Bronchial epithelial cell (primary cell): ENCODE measurements around the gene SLC66A2. TPM values are rescaled to one million over a fixed set of nuclear protein-coding genes. Genes with fewer than 3 reads are reported as not detected.

Source experiments
- DNase-seq: peaks from one replicate; pipeline ENCODE4 v3.0.0-alpha.2; 2010; ENCODE audit warnings: low read depth
- FAIRE-seq: peaks from 2 replicates; lab custom pipeline; 2011; peaks lifted over from hg19 to GRCh38; lab: Jason Lieb, UNC
- H3K27me3 ChIP-seq: 2 replicates; pipeline ENCODE4 v1.5.1; 2011; ENCODE audit warnings: low read length; ENCODE audit not compliant: control insufficient read depth, insufficient read depth
- H3K36me3 ChIP-seq: 2 replicates; pipeline ENCODE4 v1.5.1; 2011; ENCODE audit warnings: low read length; ENCODE audit not compliant: control insufficient read depth, insufficient read depth
- H3K4me3 ChIP-seq: 2 replicates; pipeline ENCODE4 v1.5.1; 2011; ENCODE audit warnings: mild to moderate bottlenecking, low read depth, low read length, control low read depth
- total RNA-seq: library from RNA; depleted of rRNA; stranded (reverse); fragments of >200 nt; gene quantifications from 2 replicates; pipeline ENCODE4 v1.2.1, GENCODE V29; 2014
- TF ChIP-seq, protein P1 (sequence below): IDR thresholded peaks from 2 replicates; pipeline ENCODE4 v1.5.1; 2011; ENCODE audit warnings: mild to moderate bottlenecking, moderate library complexity, low read length, control low read depth, inconsistent platforms; ENCODE audit not compliant: insufficient read depth, severe bottlenecking

SLC66A2 gene
- total RNA-seq, 1 donor from 2014 or later: 60.6 TPM

DNA sequence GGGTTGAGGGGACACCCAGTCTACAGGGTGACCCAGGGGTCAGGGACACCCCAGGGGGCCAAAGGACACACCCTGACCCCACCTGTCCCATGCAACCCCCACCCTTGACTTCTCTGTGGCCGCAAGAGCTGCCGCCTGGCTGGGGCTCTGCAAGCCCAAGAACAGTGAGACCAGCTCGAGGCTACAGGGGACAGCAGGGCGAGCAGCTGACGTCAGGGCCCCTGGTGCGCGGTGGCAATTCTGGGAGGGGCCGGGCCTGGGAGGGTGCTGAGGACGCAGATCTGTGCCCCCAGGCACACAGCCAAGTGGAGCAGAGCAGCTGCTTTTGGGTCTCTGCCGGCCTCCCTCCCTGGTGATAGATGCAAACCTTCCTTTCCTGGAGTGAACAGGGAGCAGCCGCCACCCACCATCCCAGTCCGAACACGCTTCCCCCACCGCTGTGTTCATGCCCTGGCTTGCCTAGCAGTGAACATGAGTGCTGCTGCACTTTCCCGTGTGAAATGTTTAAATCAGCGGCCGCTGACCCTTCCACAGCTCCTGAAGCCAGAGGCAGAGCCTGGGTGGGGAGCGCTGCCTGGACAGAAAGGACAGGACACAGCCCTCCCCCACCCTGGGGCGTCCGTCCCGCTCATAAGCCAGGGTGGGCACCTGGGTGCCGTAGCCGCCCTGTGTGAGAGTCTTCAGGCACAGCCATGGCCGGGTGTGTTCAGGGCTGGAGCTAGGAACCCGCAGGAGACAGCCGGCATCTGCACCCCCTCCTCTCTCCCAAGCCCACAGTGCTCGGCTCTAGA, 46.9 kb downstream of the SLC66A2 start:
- FAIRE-seq (no peak), DNase-seq (peak; percentile 80)
- no peaks in the 10 kb centered on the region for H3K27me3 ChIP-seq
- H3K4me3 ChIP-seq: no peak overlapping the region
- H3K36me3 ChIP-seq: peaks cover 4% of the 10 kb centered on the region
- TF ChIP-seq, protein P1, sequence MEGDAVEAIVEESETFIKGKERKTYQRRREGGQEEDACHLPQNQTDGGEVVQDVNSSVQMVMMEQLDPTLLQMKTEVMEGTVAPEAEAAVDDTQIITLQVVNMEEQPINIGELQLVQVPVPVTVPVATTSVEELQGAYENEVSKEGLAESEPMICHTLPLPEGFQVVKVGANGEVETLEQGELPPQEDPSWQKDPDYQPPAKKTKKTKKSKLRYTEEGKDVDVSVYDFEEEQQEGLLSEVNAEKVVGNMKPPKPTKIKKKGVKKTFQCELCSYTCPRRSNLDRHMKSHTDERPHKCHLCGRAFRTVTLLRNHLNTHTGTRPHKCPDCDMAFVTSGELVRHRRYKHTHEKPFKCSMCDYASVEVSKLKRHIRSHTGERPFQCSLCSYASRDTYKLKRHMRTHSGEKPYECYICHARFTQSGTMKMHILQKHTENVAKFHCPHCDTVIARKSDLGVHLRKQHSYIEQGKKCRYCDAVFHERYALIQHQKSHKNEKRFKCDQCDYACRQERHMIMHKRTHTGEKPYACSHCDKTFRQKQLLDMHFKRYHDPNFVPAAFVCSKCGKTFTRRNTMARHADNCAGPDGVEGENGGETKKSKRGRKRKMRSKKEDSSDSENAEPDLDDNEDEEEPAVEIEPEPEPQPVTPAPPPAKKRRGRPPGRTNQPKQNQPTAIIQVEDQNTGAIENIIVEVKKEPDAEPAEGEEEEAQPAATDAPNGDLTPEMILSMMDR: no peak

DNA sequence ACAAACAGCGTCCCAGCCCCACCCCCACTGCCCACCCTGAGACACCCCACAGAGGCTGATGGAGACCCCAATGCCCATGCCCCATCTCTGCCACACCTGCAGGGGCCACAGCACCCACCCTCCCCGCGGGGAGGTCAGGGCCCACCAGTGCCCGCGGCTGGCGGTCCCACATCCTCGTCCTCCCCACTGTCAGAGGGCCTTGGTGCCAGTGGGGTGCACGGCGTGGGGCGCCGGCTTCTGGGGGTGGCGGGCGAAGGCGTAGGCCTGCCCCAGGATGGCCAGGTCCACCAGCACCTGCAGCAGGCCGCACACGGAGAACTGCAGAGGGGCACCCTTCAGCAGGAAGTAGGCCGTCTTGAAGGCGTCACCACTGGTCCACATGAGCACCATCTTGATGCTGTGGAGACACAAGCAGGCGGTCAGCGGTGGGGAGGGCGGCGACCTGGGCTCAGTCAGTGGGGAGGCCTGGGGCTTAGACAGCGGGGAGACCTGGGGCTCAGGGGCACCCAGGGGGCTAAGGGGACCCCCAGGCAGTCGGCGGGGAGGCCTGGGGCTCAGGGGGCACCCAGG, 47.6 kb downstream of the SLC66A2 start:
- TF ChIP-seq, protein P1: no peak
- H3K36me3 ChIP-seq: peaks cover 4% of the 10 kb centered on the region
- DNase-seq (no peak), FAIRE-seq (no peak)
- no peak overlapping the region for H3K4me3 ChIP-seq
- no peaks in the 10 kb centered on the region for H3K27me3 ChIP-seq

DNA sequence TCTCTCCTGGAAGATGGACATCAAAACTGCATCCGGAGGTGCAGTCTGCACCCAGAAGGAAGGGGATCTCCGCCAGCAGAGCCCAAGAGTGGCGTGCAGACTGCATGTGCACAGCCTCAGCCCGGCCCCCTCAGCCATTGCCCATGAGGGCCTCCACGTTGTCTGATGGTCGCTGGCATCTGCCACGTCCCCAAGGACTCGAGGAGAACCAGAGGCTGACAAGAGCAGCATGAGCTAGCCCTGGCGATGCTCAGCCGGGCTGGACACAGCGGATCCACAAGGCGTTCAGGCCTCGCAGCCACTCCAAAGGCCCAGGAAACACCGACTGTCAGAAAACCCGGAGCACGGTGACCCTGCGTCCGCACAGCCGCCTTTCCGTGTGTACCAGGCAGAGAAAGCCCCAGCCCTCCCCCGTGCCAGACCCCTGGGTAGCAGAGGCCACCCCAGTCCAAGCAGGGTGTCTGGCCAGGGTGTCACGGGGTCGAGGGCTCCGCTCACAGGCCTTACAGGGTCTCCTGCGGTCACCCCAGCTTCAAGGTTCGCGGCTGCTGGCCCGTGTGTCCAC, 48.3 kb downstream of the SLC66A2 start:
- TF ChIP-seq, protein P1: no peak
- H3K27me3 ChIP-seq: no peaks in the 10 kb centered on the region
- DNase-seq: no peak
- peaks cover 4% of the 10 kb centered on the region for H3K36me3 ChIP-seq
- no peak overlapping the region for H3K4me3 ChIP-seq
- FAIRE-seq: no peak

DNA sequence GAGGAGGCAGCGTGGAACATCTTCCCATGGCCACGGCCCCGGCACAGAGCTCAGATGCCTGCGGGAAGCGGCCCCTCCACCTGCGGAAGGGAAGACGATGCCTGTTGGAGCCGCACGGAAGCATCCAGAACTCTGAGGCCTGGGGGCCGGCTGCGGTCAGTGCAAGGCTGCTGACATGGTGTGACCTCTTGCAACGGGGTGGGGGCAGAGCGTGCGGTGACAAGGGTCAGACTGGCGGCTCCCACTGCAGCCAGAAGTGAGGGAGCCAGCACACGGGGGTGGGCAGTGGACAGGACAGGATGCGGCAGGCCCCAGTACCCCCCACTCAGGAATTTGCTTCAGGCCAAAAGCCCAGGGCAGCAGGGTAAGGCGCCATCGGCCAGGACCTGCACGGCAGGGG, 48.8 kb downstream of the SLC66A2 start:
- TF ChIP-seq, protein P1: no peak
- FAIRE-seq (no peak), DNase-seq (no peak)
- Histone ChIP-seq H3K27me3 (no peaks in the 10 kb centered on the region), H3K4me3 (no peak overlapping the region), H3K36me3 (peaks cover 4% of the 10 kb centered on the region)

DNA sequence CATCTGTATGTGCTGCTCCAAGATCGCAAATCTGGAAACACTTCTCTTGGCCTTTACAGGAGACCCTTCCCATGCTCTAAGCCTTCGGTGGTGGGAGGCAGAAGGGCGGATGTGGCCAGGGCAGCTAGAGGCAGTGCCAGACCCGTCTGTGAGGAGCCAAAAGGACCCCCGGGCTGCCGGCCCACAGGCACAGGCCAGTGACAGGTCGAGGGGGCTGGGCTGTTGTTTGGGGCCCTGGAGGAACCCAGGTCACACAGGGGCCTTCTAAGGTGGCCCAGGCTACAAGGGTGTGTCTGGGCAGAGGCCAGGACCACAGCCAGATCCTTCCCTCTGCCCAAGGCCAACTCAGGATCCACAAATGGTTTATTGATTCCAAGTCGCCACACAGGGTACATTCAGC, 49.4 kb downstream of the SLC66A2 start:
- no peak for FAIRE-seq
- Histone ChIP-seq H3K4me3 (no peak overlapping the region), H3K36me3 (peaks cover 4% of the 10 kb centered on the region), H3K27me3 (no peaks in the 10 kb centered on the region)
- DNase-seq: no peak
- TF ChIP-seq, protein P1: no peak
